Endothelial cell of umbilical vein (primary cell): ENCODE data around the gene MATN1.

Experiments used
- EZH2 ChIP-seq: IDR thresholded peaks from 2 replicates; pipeline ENCODE4 v1.6.1; 2012; ENCODE audit warnings: borderline replicate concordance, low read depth, mild to moderate bottlenecking, moderate library complexity, low read length, inconsistent platforms; ENCODE audit not compliant: severe bottlenecking
- MYC ChIP-seq: IDR thresholded peaks from one replicate; pipeline ENCODE4 v1.6.1; 2011; ENCODE audit warnings: mild to moderate bottlenecking, low read depth, low read length

- TF ChIP-seq EZH2 = no peak
- TF ChIP-seq MYC = no peak
Observed at GRCh38 chr1:30720271-30721223, 2.8 kb downstream of the MATN1 start.
